Measurements from ENCODE around the gene CPTP.
A peak's percentile ranks its signal among the peaks of the same experiment; 100 is the strongest.

GRCh38 chr1:1334835-1335234 is 10.2 kb downstream of the CPTP start:
- TF ChIP-seq CREB1 (IDR thresholded peaks at IDR 0.05; ENCODE audit: low read depth) (no peak), EGR1 (IDR thresholded peaks at IDR 0.05) (peak; percentile 39; the same call in 1 of the 2 replicates)
- TF ChIP-seq, protein P1, sequence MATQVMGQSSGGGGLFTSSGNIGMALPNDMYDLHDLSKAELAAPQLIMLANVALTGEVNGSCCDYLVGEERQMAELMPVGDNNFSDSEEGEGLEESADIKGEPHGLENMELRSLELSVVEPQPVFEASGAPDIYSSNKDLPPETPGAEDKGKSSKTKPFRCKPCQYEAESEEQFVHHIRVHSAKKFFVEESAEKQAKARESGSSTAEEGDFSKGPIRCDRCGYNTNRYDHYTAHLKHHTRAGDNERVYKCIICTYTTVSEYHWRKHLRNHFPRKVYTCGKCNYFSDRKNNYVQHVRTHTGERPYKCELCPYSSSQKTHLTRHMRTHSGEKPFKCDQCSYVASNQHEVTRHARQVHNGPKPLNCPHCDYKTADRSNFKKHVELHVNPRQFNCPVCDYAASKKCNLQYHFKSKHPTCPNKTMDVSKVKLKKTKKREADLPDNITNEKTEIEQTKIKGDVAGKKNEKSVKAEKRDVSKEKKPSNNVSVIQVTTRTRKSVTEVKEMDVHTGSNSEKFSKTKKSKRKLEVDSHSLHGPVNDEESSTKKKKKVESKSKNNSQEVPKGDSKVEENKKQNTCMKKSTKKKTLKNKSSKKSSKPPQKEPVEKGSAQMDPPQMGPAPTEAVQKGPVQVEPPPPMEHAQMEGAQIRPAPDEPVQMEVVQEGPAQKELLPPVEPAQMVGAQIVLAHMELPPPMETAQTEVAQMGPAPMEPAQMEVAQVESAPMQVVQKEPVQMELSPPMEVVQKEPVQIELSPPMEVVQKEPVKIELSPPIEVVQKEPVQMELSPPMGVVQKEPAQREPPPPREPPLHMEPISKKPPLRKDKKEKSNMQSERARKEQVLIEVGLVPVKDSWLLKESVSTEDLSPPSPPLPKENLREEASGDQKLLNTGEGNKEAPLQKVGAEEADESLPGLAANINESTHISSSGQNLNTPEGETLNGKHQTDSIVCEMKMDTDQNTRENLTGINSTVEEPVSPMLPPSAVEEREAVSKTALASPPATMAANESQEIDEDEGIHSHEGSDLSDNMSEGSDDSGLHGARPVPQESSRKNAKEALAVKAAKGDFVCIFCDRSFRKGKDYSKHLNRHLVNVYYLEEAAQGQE (IDR thresholded peaks at IDR 0.05; ENCODE audit: low read depth), result peak; percentile 99

Measured in Ishikawa (cell line).